IPS-NIHi7 (cell line): ENCODE data around the gene ULK1.
"Not testable (repeated sequence)": the region's sequence is repeated elsewhere in the genome, so short reads cannot be mapped to it uniquely, and the experiment has no call there.

Experiments
- DNase-seq: peaks from one replicate; pipeline ENCODE4 v3.0.0; 2012; ENCODE audit warnings: mixed read lengths; ENCODE audit errors: extremely low spot score

Gene ULK1

GRCh38 chr12:131862084-131862441, 32.4 kb upstream of the ULK1 start:
- no peak for DNase-seq

- no peak for DNase-seq
Measured at GRCh38 chr12:131862600-131862993, 31.8 kb upstream of the ULK1 start.

GRCh38 chr12:131862994-131863710, 31.3 kb upstream of the ULK1 start:
- DNase-seq = peak; percentile 72

GRCh38 chr12:131863711-131864396, 30.6 kb upstream of the ULK1 start:
- no peak for DNase-seq

- no peak for DNase-seq
Measured at GRCh38 chr12:131864469-131864868, 30.0 kb upstream of the ULK1 start.

- no peak for DNase-seq
Measured at GRCh38 chr12:131865180-131865875, 29.1 kb upstream of the ULK1 start.

- DNase-seq = no peak
Measured at GRCh38 chr12:131867471-131867870, 27.0 kb upstream of the ULK1 start.

GRCh38 chr12:131867891-131868675, 26.3 kb upstream of the ULK1 start:
- peak; percentile 10 for DNase-seq

GRCh38 chr12:131869871-131870418, 24.5 kb upstream of the ULK1 start:
- DNase-seq = no peak

GRCh38 chr12:131871677-131872076, 22.7 kb upstream of the ULK1 start:
- peak; percentile 6 for DNase-seq

GRCh38 chr12:131872154-131873051, 22.0 kb upstream of the ULK1 start:
- DNase-seq = peak; percentile 51

GRCh38 chr12:131873293-131873692, 21.1 kb upstream of the ULK1 start:
- no peak for DNase-seq

GRCh38 chr12:131874972-131875371, 19.4 kb upstream of the ULK1 start:
- DNase-seq = not testable (repeated sequence)

- DNase-seq = not testable (repeated sequence)
Measured at GRCh38 chr12:131877216-131877615, 17.2 kb upstream of the ULK1 start.

- DNase-seq = not testable (repeated sequence)
Measured at GRCh38 chr12:131878436-131878835, 16.0 kb upstream of the ULK1 start.

- peak; percentile 31 for DNase-seq
Measured at GRCh38 chr12:131882804-131883520, 11.5 kb upstream of the ULK1 start.

- DNase-seq = no peak
Measured at GRCh38 chr12:131883521-131883900, 10.9 kb upstream of the ULK1 start.

- not testable (repeated sequence) for DNase-seq
Measured at GRCh38 chr12:131885076-131885475, 9.3 kb upstream of the ULK1 start.

GRCh38 chr12:131885543-131886057, 8.8 kb upstream of the ULK1 start:
- DNase-seq = no peak

GRCh38 chr12:131891722-131892121, 2.7 kb upstream of the ULK1 start:
- DNase-seq = not testable (repeated sequence)
